Karpas-422 (cell line): Measurements from ENCODE around the gene IGFN1. TPM values are rescaled to one million over a fixed set of nuclear protein-coding genes. Genes with fewer than 3 reads are reported as not detected.

Source experiments
- DNase-seq: peaks from one replicate; pipeline ENCODE4 v3.0.0-alpha.2; 2015
- H2AFZ ChIP-seq: fragments of 200-600 bp; sonication (generic); 2 replicates; pipeline ENCODE4 v1.6.1; 2014; ENCODE audit warnings: antibody characterized with exemption, low read length, mixed read lengths
- H3K27ac ChIP-seq: fragments of 200-600 bp; sonication (generic); 2 replicates; pipeline ENCODE4 v1.5.1; 2014; ENCODE audit warnings: mild to moderate bottlenecking, low read length, moderate library complexity
- H3K27me3 ChIP-seq: fragments of 200-600 bp; sonication (generic); 2 replicates; pipeline ENCODE4 v1.6.1; 2014; ENCODE audit warnings: low read length, mixed read lengths
- H3K36me3 ChIP-seq: fragments of 200-600 bp; sonication (generic); 2 replicates; pipeline ENCODE4 v1.6.1; 2014; ENCODE audit warnings: low read length, mixed read lengths; ENCODE audit not compliant: insufficient read depth
- H3K4me1 ChIP-seq: fragments of 200-600 bp; sonication (generic); 2 replicates; pipeline ENCODE4 v1.6.1; 2014; ENCODE audit warnings: mild to moderate bottlenecking, low read length, mixed read lengths
- H3K4me2 ChIP-seq: fragments of 200-600 bp; sonication (generic); 2 replicates; pipeline ENCODE4 v1.6.1; 2014; ENCODE audit warnings: low read length, low read depth, mild to moderate bottlenecking; ENCODE audit not compliant: poor library complexity, severe bottlenecking
- H3K4me3 ChIP-seq: fragments of 200-600 bp; sonication (generic); 2 replicates; pipeline ENCODE4 v1.5.1; 2014; ENCODE audit warnings: mild to moderate bottlenecking, antibody characterized with exemption, low read length, mixed read lengths
- H3K79me2 ChIP-seq: fragments of 200-600 bp; sonication (generic); 2 replicates; pipeline ENCODE4 v1.6.1; 2014; ENCODE audit warnings: mild to moderate bottlenecking, low read length, mixed read lengths
- H3K9ac ChIP-seq: fragments of 200-600 bp; sonication (generic); 2 replicates; pipeline ENCODE4 v1.6.0; 2014; ENCODE audit warnings: low read length
- H3K9me2 ChIP-seq: fragments of 200-600 bp; sonication (generic), shearing (Covaris generic); replicated peaks from 2 replicates; pipeline ENCODE4 v1.6.0; 2014; ENCODE audit warnings: mild to moderate bottlenecking, low read length, moderate library complexity; ENCODE audit not compliant: insufficient read depth
- H3K9me3 ChIP-seq: fragments of 300-700, 200-600 bp; sonication (generic); 2 replicates; pipeline ENCODE4 v1.6.1; 2014; ENCODE audit warnings: low read length, mixed read lengths
- H4K20me1 ChIP-seq: fragments of 200-600 bp; sonication (generic); 2 replicates; pipeline ENCODE4 v1.6.1; 2014; ENCODE audit warnings: mild to moderate bottlenecking, antibody characterized with exemption, low read length, low read depth; ENCODE audit not compliant: insufficient read depth
- total RNA-seq: library from RNA; depleted of rRNA; stranded (reverse); fragments of >200 nt; shearing (Covaris generic); gene quantifications from 2 replicates; pipeline ENCODE4 v1.2.3, GENCODE V29; 2014; ENCODE audit warnings: low replicate concordance

Gene IGFN1
- total RNA-seq, 1 experiment from 2014 or later, result not detected

GRCh38 chr1:201175820-201176500 lies 14.7 kb upstream of the IGFN1 start:
- no peaks in the 10 kb centered on the region for H3K9me3 ChIP-seq
- no peak overlapping the region for H3K9ac ChIP-seq
- H3K9me2 ChIP-seq, result no peaks in the 10 kb centered on the region
- H3K79me2 ChIP-seq, result no peaks in the 10 kb centered on the region
- H4K20me1 ChIP-seq, result no peaks in the 10 kb centered on the region
- no peaks in the 10 kb centered on the region for H3K36me3 ChIP-seq
- peaks cover 8% of the 10 kb centered on the region for H3K4me1 ChIP-seq
- H3K4me3 ChIP-seq, result no peak overlapping the region
- H3K27me3 ChIP-seq, result no peaks in the 10 kb centered on the region
- no peak overlapping the region for H2AFZ ChIP-seq
- H3K27ac ChIP-seq, result no peak overlapping the region
- no peak for DNase-seq
- no peak overlapping the region for H3K4me2 ChIP-seq

- no peaks in the 10 kb centered on the region for H3K36me3 ChIP-seq
These were observed 13.7 kb upstream of the IGFN1 start for GRCh38 chr1:201176940-201177339.

GRCh38 chr1:201178718-201179117 lies 11.9 kb upstream of the IGFN1 start:
- Histone ChIP-seq H3K36me3 (no peaks in the 10 kb centered on the region), H3K27ac (no peak overlapping the region), H3K27me3 (no peaks in the 10 kb centered on the region), H3K79me2 (no peaks in the 10 kb centered on the region), H4K20me1 (no peaks in the 10 kb centered on the region), H3K4me3 (no peak overlapping the region), H3K9me3 (no peaks in the 10 kb centered on the region), H3K9ac (no peak overlapping the region), H3K4me1 (peaks cover 12% of the 10 kb centered on the region), H3K9me2 (no peaks in the 10 kb centered on the region), H3K4me2 (no peak overlapping the region), H2AFZ (no peak overlapping the region)
- no peak for DNase-seq

More at GRCh38 chr1:201176940-201177339, 13.7 kb upstream of the IGFN1 start:
- H3K4me1 ChIP-seq, result peaks cover 10% of the 10 kb centered on the region
- H4K20me1 ChIP-seq, result no peaks in the 10 kb centered on the region
- no peak overlapping the region for H3K27ac ChIP-seq
- H3K4me2 ChIP-seq, result no peak overlapping the region
- DNase-seq, result no peak
- no peak overlapping the region for H3K9ac ChIP-seq
- H3K4me3 ChIP-seq, result no peak overlapping the region
- H3K9me2 ChIP-seq, result no peaks in the 10 kb centered on the region
- no peaks in the 10 kb centered on the region for H3K79me2 ChIP-seq
- H2AFZ ChIP-seq, result no peak overlapping the region
- H3K27me3 ChIP-seq, result no peaks in the 10 kb centered on the region
- no peaks in the 10 kb centered on the region for H3K9me3 ChIP-seq

GRCh38 chr1:201180141-201180540 lies 10.5 kb upstream of the IGFN1 start:
- H3K79me2 ChIP-seq, result no peaks in the 10 kb centered on the region

GRCh38 chr1:201180901-201181300 lies 9.7 kb upstream of the IGFN1 start:
- H3K79me2 ChIP-seq, result no peaks in the 10 kb centered on the region
- no peaks in the 10 kb centered on the region for H3K9me3 ChIP-seq
- no peak overlapping the region for H3K4me3 ChIP-seq
- no peak overlapping the region for H3K4me2 ChIP-seq
- no peak overlapping the region for H3K27ac ChIP-seq
- H3K9me2 ChIP-seq, result no peaks in the 10 kb centered on the region
- no peak overlapping the region for H2AFZ ChIP-seq
- no peak for DNase-seq
- peaks cover 12% of the 10 kb centered on the region for H3K4me1 ChIP-seq
- no peaks in the 10 kb centered on the region for H3K27me3 ChIP-seq
- no peaks in the 10 kb centered on the region for H3K36me3 ChIP-seq
- no peaks in the 10 kb centered on the region for H4K20me1 ChIP-seq
- H3K9ac ChIP-seq, result no peak overlapping the region

More at GRCh38 chr1:201180141-201180540, 10.5 kb upstream of the IGFN1 start:
- H3K4me1 ChIP-seq, result peaks cover 12% of the 10 kb centered on the region
- no peaks in the 10 kb centered on the region for H3K27me3 ChIP-seq
- no peak overlapping the region for H3K27ac ChIP-seq
- no peak overlapping the region for H3K4me3 ChIP-seq
- H3K4me2 ChIP-seq, result no peak overlapping the region
- H4K20me1 ChIP-seq, result no peaks in the 10 kb centered on the region
- no peaks in the 10 kb centered on the region for H3K36me3 ChIP-seq
- no peak for DNase-seq
- H3K9me2 ChIP-seq, result no peaks in the 10 kb centered on the region
- no peak overlapping the region for H2AFZ ChIP-seq
- H3K9me3 ChIP-seq, result no peaks in the 10 kb centered on the region
- H3K9ac ChIP-seq, result no peak overlapping the region

GRCh38 chr1:201181323-201181722 lies 9.3 kb upstream of the IGFN1 start:
- DNase-seq, result no peak
- H3K27me3 ChIP-seq, result no peaks in the 10 kb centered on the region
- H3K36me3 ChIP-seq, result no peaks in the 10 kb centered on the region
- no peaks in the 10 kb centered on the region for H3K9me2 ChIP-seq
- no peak overlapping the region for H3K4me2 ChIP-seq
- H3K4me3 ChIP-seq, result no peak overlapping the region
- no peaks in the 10 kb centered on the region for H3K79me2 ChIP-seq
- no peak overlapping the region for H3K27ac ChIP-seq
- H3K9me3 ChIP-seq, result no peaks in the 10 kb centered on the region
- no peak overlapping the region for H3K9ac ChIP-seq
- H2AFZ ChIP-seq, result no peak overlapping the region
- peaks cover 12% of the 10 kb centered on the region for H3K4me1 ChIP-seq
- no peaks in the 10 kb centered on the region for H4K20me1 ChIP-seq

- Histone ChIP-seq H3K4me2 (no peak overlapping the region), H3K4me1 (peaks cover 12% of the 10 kb centered on the region), H3K4me3 (no peak overlapping the region), H3K27me3 (no peaks in the 10 kb centered on the region), H4K20me1 (no peaks in the 10 kb centered on the region), H3K27ac (no peak overlapping the region), H3K36me3 (no peaks in the 10 kb centered on the region), H3K9me2 (no peaks in the 10 kb centered on the region), H2AFZ (no peak overlapping the region), H3K9me3 (no peaks in the 10 kb centered on the region), H3K79me2 (no peaks in the 10 kb centered on the region), H3K9ac (no peak overlapping the region)
- no peak for DNase-seq
These were observed 8.9 kb upstream of the IGFN1 start for GRCh38 chr1:201181726-201182125.

- H3K27ac ChIP-seq, result no peak overlapping the region
- no peaks in the 10 kb centered on the region for H3K27me3 ChIP-seq
- H3K9ac ChIP-seq, result no peak overlapping the region
- DNase-seq, result no peak
- no peaks in the 10 kb centered on the region for H3K36me3 ChIP-seq
- peaks cover 12% of the 10 kb centered on the region for H3K4me1 ChIP-seq
- H3K4me3 ChIP-seq, result no peak overlapping the region
- no peak overlapping the region for H3K4me2 ChIP-seq
- no peak overlapping the region for H2AFZ ChIP-seq
- H4K20me1 ChIP-seq, result no peaks in the 10 kb centered on the region
- no peaks in the 10 kb centered on the region for H3K9me2 ChIP-seq
- H3K9me3 ChIP-seq, result no peaks in the 10 kb centered on the region
- H3K79me2 ChIP-seq, result no peaks in the 10 kb centered on the region
These were observed 7.4 kb upstream of the IGFN1 start for GRCh38 chr1:201183209-201183608.
